DOHH2 (cell line): Measurements from ENCODE around the gene TMEFF2.

Experiments
- H3F3A ChIP-seq: fragments of 200-600 bp; sonication (generic), shearing (Covaris generic); 2 replicates; pipeline ENCODE4 v1.6.0; 2016; ENCODE audit warnings: antibody characterized with exemption, mild to moderate bottlenecking; ENCODE audit not compliant: control insufficient read depth, insufficient read depth
- H3K27ac ChIP-seq: fragments of 200-600 bp; sonication (generic); 2 replicates; pipeline ENCODE4 v1.5.1; 2014; ENCODE audit warnings: low read depth, mild to moderate bottlenecking, low read length, moderate library complexity
- H3K27me3 ChIP-seq: fragments of 200-600 bp; sonication (generic); 2 replicates; pipeline ENCODE4 v1.6.1; 2014; ENCODE audit warnings: mild to moderate bottlenecking, low read length, mixed read lengths; ENCODE audit not compliant: control insufficient read depth
- H3K36me3 ChIP-seq: fragments of 200-600 bp; sonication (generic); 2 replicates; pipeline ENCODE4 v1.6.1; 2014; ENCODE audit warnings: mild to moderate bottlenecking, low read length, moderate library complexity, mixed read lengths; ENCODE audit not compliant: control insufficient read depth
- H3K4me1 ChIP-seq: fragments of 200-600 bp; sonication (generic); 2 replicates; pipeline ENCODE4 v1.6.1; 2014; ENCODE audit warnings: mild to moderate bottlenecking, low read length, mixed read lengths; ENCODE audit not compliant: control insufficient read depth
- H3K4me2 ChIP-seq: fragments of 200-600 bp; sonication (generic); 2 replicates; pipeline ENCODE4 v1.6.0; 2014; ENCODE audit warnings: mild to moderate bottlenecking, low read length, moderate library complexity
- H3K4me3 ChIP-seq: fragments of 200-600 bp; sonication (generic); 2 replicates; pipeline ENCODE4 v1.5.1; 2014; ENCODE audit warnings: mild to moderate bottlenecking, low read length, mixed read lengths
- H3K79me2 ChIP-seq: fragments of 200-600 bp; sonication (generic); 2 replicates; pipeline ENCODE4 v1.6.1; 2014; ENCODE audit warnings: mild to moderate bottlenecking, low read length, mixed read lengths; ENCODE audit not compliant: control insufficient read depth
- H3K9me2 ChIP-seq: fragments of 200-600 bp; sonication (generic); replicated peaks from 2 replicates; pipeline ENCODE4 v1.6.1; 2014; ENCODE audit warnings: mild to moderate bottlenecking, low read length, mixed read lengths; ENCODE audit not compliant: control insufficient read depth
- H3K9me3 ChIP-seq: fragments of 200-600 bp; sonication (generic); 2 replicates; pipeline ENCODE4 v1.6.1; 2014; ENCODE audit warnings: antibody characterized with exemption, low read length, mixed read lengths; ENCODE audit not compliant: control insufficient read depth, insufficient read depth
- H4K20me1 ChIP-seq: fragments of 200-600 bp; sonication (generic); 2 replicates; pipeline ENCODE4 v1.6.0; 2014; ENCODE audit warnings: low read depth, mild to moderate bottlenecking, antibody characterized with exemption, low read length, moderate library complexity; ENCODE audit not compliant: control insufficient read depth, insufficient read depth
- CTCF ChIP-seq: fragments of 200-600 bp; sonication (generic); IDR thresholded peaks from one replicate; pipeline ENCODE4 v1.5.1; 2014; ENCODE audit warnings: antibody characterized with exemption, mild to moderate bottlenecking, low read depth, low read length; ENCODE audit not compliant: poor library complexity, severe bottlenecking
- EZH2phosphoT487 ChIP-seq: fragments of 200-600 bp; sonication (generic); IDR thresholded peaks from 2 replicates; pipeline ENCODE4 v1.6.1; 2017; ENCODE audit warnings: borderline replicate concordance, mild to moderate bottlenecking, antibody characterized with exemption, low read length, moderate library complexity, mixed read lengths

Gene TMEFF2

DNA sequence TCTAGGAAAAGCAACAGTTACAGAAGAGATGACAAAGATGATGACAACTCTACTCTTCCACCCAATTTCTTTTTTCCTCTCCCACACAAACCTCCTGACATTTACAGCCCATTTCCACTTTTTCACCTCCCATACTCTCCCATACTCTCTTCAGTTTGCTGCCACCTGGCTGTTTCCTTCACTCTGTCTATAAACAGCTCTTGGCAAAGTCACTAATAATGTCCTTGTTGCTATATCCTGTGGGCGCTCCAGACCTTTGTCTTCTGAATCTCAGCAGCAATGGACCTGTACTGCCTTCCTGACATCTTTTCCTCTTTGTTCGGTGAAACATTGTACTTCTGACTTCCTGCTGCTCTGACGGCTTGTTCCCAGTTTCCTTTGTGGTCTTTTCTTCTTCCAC, 287.2 kb downstream of the TMEFF2 start:
- Histone ChIP-seq H3K27me3 (no peaks in the 10 kb centered on the region), H3K9me2 (no peaks in the 10 kb centered on the region), H3K36me3 (no peaks in the 10 kb centered on the region), H3K4me3 (no peak overlapping the region), H3K27ac (no peak overlapping the region), H3K4me1 (no peaks in the 10 kb centered on the region), H3K79me2 (no peaks in the 10 kb centered on the region), H3F3A (no peaks in the 10 kb centered on the region), H3K4me2 (no peak overlapping the region), H3K9me3 (no peaks in the 10 kb centered on the region), H4K20me1 (no peaks in the 10 kb centered on the region)
- TF ChIP-seq EZH2phosphoT487 (no peak), CTCF (no peak)

DNA sequence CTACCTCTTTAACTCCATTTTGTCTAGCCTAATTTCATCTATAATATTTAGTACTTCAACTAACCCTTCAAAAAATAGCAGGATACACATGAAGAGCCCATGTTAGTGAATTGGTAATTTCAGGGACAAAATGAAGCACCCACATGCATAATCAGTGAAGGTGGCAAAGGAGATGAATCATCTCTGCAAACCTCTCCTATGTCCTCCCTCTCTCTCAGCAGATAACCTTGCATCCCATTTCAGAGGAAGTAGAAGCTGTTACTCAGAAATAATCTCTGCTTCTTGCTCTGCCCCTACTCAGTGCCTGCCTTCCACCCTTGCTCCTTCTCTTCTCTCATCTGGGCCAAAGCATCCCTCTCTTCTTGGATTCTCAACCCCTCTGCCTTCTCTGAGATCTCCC, 287.6 kb downstream of the TMEFF2 start:
- no peak overlapping the region for H3K4me3 ChIP-seq
- TF ChIP-seq EZH2phosphoT487 (no peak), CTCF (no peak)
- no peaks in the 10 kb centered on the region for H3K36me3 ChIP-seq
- no peaks in the 10 kb centered on the region for H3K27me3 ChIP-seq
- no peak overlapping the region for H3K27ac ChIP-seq
- H3K9me2 ChIP-seq = no peaks in the 10 kb centered on the region
- H3K4me2 ChIP-seq = no peak overlapping the region
- H3K9me3 ChIP-seq = no peaks in the 10 kb centered on the region
- H3F3A ChIP-seq = no peaks in the 10 kb centered on the region
- H3K4me1 ChIP-seq = no peaks in the 10 kb centered on the region
- no peaks in the 10 kb centered on the region for H4K20me1 ChIP-seq
- no peaks in the 10 kb centered on the region for H3K79me2 ChIP-seq

GRCh38 chr2:191905336-191905735, 289.4 kb downstream of the TMEFF2 start:
- Histone ChIP-seq H3K36me3 (no peaks in the 10 kb centered on the region), H3F3A (no peaks in the 10 kb centered on the region), H3K27me3 (no peaks in the 10 kb centered on the region), H3K4me3 (no peak overlapping the region), H3K4me1 (no peaks in the 10 kb centered on the region), H3K9me2 (no peaks in the 10 kb centered on the region), H3K4me2 (no peak overlapping the region), H3K27ac (no peak overlapping the region), H4K20me1 (no peaks in the 10 kb centered on the region), H3K9me3 (no peaks in the 10 kb centered on the region), H3K79me2 (no peaks in the 10 kb centered on the region)
- no peak for TF ChIP-seq CTCF
- no peak for TF ChIP-seq EZH2phosphoT487

DNA sequence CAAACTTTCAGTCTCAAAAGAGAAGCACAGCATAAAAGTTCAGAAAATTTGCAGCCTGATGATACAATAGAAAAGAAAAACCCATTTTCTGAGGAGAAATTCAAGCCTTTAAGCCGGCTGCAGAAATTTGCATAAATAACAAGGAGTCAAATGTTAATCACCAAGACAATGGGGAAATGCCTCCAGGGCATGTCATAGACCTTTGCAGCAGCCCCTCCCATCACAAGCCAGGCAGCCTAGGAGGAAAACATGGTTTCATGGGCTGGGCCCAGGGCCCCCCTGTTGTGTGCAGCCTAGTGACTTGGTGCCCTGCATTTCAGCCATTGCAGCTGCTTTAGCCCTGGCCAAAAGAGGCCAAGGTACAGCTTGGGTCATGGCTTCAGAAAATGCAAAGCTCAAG, 293.7 kb downstream of the TMEFF2 start:
- H3K4me2 ChIP-seq = no peak overlapping the region
- no peaks in the 10 kb centered on the region for H3K27me3 ChIP-seq
- TF ChIP-seq CTCF = no peak
- TF ChIP-seq EZH2phosphoT487 = no peak
- H3K79me2 ChIP-seq = no peaks in the 10 kb centered on the region
- H3K27ac ChIP-seq = no peak overlapping the region
- no peak overlapping the region for H3K4me3 ChIP-seq
- H3K9me2 ChIP-seq = no peaks in the 10 kb centered on the region
- H4K20me1 ChIP-seq = no peaks in the 10 kb centered on the region
- H3F3A ChIP-seq = no peaks in the 10 kb centered on the region
- no peaks in the 10 kb centered on the region for H3K4me1 ChIP-seq
- no peaks in the 10 kb centered on the region for H3K36me3 ChIP-seq
- no peaks in the 10 kb centered on the region for H3K9me3 ChIP-seq
